HEK293 (cell line): ENCODE results near the gene SBF2.

Source experiments
- EGR2 ChIP-seq: fragments of 450-650 bp; formaldehyde crosslinking; IDR thresholded peaks from 2 replicates; pipeline ENCODE4 v1.5.1; 2016; ENCODE audit warnings: low read depth, missing biosample characterization, missing genetic modification characterization
- FEZF1 ChIP-seq: fragments of 450-650 bp; formaldehyde crosslinking; IDR thresholded peaks from 2 replicates; pipeline ENCODE4 v1.5.1; 2016; ENCODE audit warnings: missing biosample characterization, missing genetic modification characterization
- GLIS2 ChIP-seq: fragments of 450-650 bp; formaldehyde crosslinking; IDR thresholded peaks from 2 replicates; pipeline ENCODE4 v1.5.1; 2016; ENCODE audit warnings: missing biosample characterization, missing genetic modification characterization
- RBAK ChIP-seq: fragments of 450-650 bp; formaldehyde crosslinking; IDR thresholded peaks from 2 replicates; pipeline ENCODE4 v1.5.1; 2016; ENCODE audit warnings: missing biosample characterization, missing genetic modification characterization
- WT1 ChIP-seq: fragments of 450-650 bp; formaldehyde crosslinking; IDR thresholded peaks from 2 replicates; pipeline ENCODE4 v1.5.1; 2016; ENCODE audit warnings: missing biosample characterization, missing genetic modification characterization
- YY2 ChIP-seq: fragments of 450-650 bp; formaldehyde crosslinking; IDR thresholded peaks from 2 replicates; pipeline ENCODE4 v1.5.1; 2016; ENCODE audit warnings: missing biosample characterization, missing genetic modification characterization
- ZBTB20 ChIP-seq: fragments of 450-650 bp; formaldehyde crosslinking; IDR thresholded peaks from 2 replicates; pipeline ENCODE4 v1.5.1; 2016; ENCODE audit warnings: missing biosample characterization, missing genetic modification characterization
- ZBTB7A ChIP-seq: fragments of 450-650 bp; formaldehyde crosslinking; IDR thresholded peaks from 2 replicates; pipeline ENCODE4 v1.5.1; 2016; ENCODE audit warnings: low read depth, missing biosample characterization, missing genetic modification characterization
- ZFHX2 ChIP-seq: fragments of 450-650 bp; formaldehyde crosslinking; conservative IDR thresholded peaks from 2 replicates; pipeline ENCODE4 v1.5.1; 2016; ENCODE audit warnings: missing biosample characterization, missing genetic modification characterization
- ZNF10 ChIP-seq: fragments of 450-650 bp; formaldehyde crosslinking; IDR thresholded peaks from 2 replicates; pipeline ENCODE4 v1.5.1; 2017; ENCODE audit warnings: missing biosample characterization, missing genetic modification characterization
- ZNF175 ChIP-seq: fragments of 450-650 bp; formaldehyde crosslinking; IDR thresholded peaks from 2 replicates; pipeline ENCODE4 v1.5.1; 2016; ENCODE audit warnings: missing biosample characterization, missing genetic modification characterization
- ZNF211 ChIP-seq: fragments of 450-650 bp; formaldehyde crosslinking; IDR thresholded peaks from 2 replicates; pipeline ENCODE4 v1.5.1; 2016; ENCODE audit warnings: low read depth, missing biosample characterization, missing genetic modification characterization
- ZNF248 ChIP-seq: fragments of 450-650 bp; formaldehyde crosslinking; IDR thresholded peaks from 2 replicates; pipeline ENCODE4 v1.5.1; 2017; ENCODE audit warnings: missing biosample characterization, missing genetic modification characterization
- ZNF311 ChIP-seq: fragments of 450-650 bp; formaldehyde crosslinking; IDR thresholded peaks from 2 replicates; pipeline ENCODE4 v1.5.1; 2017; ENCODE audit warnings: missing biosample characterization, missing genetic modification characterization, borderline replicate concordance
- ZNF366 ChIP-seq: fragments of 450-650 bp; formaldehyde crosslinking; conservative IDR thresholded peaks from 2 replicates; pipeline ENCODE4 v1.5.1; 2016; ENCODE audit warnings: missing biosample characterization, missing genetic modification characterization
- ZNF394 ChIP-seq: fragments of 450-650 bp; formaldehyde crosslinking; IDR thresholded peaks from 2 replicates; pipeline ENCODE4 v1.5.1; 2016; ENCODE audit warnings: missing biosample characterization, missing genetic modification characterization, mild to moderate bottlenecking, moderate library complexity, borderline replicate concordance
- ZNF423 ChIP-seq: fragments of 450-650 bp; formaldehyde crosslinking; IDR thresholded peaks from 2 replicates; pipeline ENCODE4 v1.5.1; 2016; ENCODE audit warnings: missing biosample characterization, missing genetic modification characterization
- ZNF433 ChIP-seq: fragments of 450-650 bp; formaldehyde crosslinking; IDR thresholded peaks from 2 replicates; pipeline ENCODE4 v1.5.1; 2016; ENCODE audit warnings: missing biosample characterization, missing genetic modification characterization, low read depth
- ZNF521 ChIP-seq: fragments of 450-650 bp; formaldehyde crosslinking; IDR thresholded peaks from 2 replicates; pipeline ENCODE4 v1.5.1; 2017; ENCODE audit warnings: missing biosample characterization, mild to moderate bottlenecking, missing genetic modification characterization
- ZNF558 ChIP-seq: fragments of 450-650 bp; formaldehyde crosslinking; IDR thresholded peaks from 2 replicates; pipeline ENCODE4 v1.5.1; 2016; ENCODE audit warnings: missing biosample characterization, missing genetic modification characterization
- ZNF623 ChIP-seq: fragments of 450-650 bp; formaldehyde crosslinking; IDR thresholded peaks from 2 replicates; pipeline ENCODE4 v1.5.1; 2016; ENCODE audit warnings: missing biosample characterization, missing genetic modification characterization
- ZNF654 ChIP-seq: fragments of 450-650 bp; formaldehyde crosslinking; IDR thresholded peaks from 2 replicates; pipeline ENCODE4 v1.5.1; 2016; ENCODE audit warnings: low read depth, missing biosample characterization, missing genetic modification characterization
- ZNF660 ChIP-seq: fragments of 450-650 bp; IDR thresholded peaks from 2 replicates; pipeline ENCODE4 v1.5.1; 2018; ENCODE audit warnings: missing biosample characterization, mild to moderate bottlenecking, missing genetic modification characterization
- ZNF664 ChIP-seq: fragments of 450-650 bp; formaldehyde crosslinking; IDR thresholded peaks from 2 replicates; pipeline ENCODE4 v1.5.1; 2016; ENCODE audit warnings: missing biosample characterization, missing genetic modification characterization
- ZNF670 ChIP-seq: fragments of 450-650 bp; formaldehyde crosslinking; IDR thresholded peaks from 2 replicates; pipeline ENCODE4 v1.5.1; 2016; ENCODE audit warnings: missing biosample characterization, missing genetic modification characterization, low read depth
- TF ChIP-seq, protein P1 (sequence below): sonication (generic); formaldehyde crosslinking; IDR thresholded peaks from 2 replicates; pipeline ENCODE4 v1.8.1; 2022; ENCODE audit warnings: mild to moderate bottlenecking, moderate library complexity, missing genetic modification reagents
- TF ChIP-seq, protein P2 (sequence below): fragments of 450-650 bp; IDR thresholded peaks from 2 replicates; pipeline ENCODE4 v1.5.1; 2018; ENCODE audit warnings: missing biosample characterization, mild to moderate bottlenecking, missing genetic modification characterization
- TF ChIP-seq, protein P3 (sequence below): fragments of 450-650 bp; formaldehyde crosslinking; IDR thresholded peaks from 2 replicates; pipeline ENCODE4 v1.5.1; 2016; ENCODE audit warnings: missing biosample characterization, missing genetic modification characterization
- TF ChIP-seq, protein P4 (sequence below): fragments of 450-650 bp; formaldehyde crosslinking; IDR thresholded peaks from 2 replicates; pipeline ENCODE4 v1.5.1; 2016; ENCODE audit warnings: missing biosample characterization, missing genetic modification characterization, borderline replicate concordance
- TF ChIP-seq, protein P5 (sequence below): fragments of 450-650 bp; formaldehyde crosslinking; IDR thresholded peaks from 2 replicates; pipeline ENCODE4; 2016; ENCODE audit warnings: missing biosample characterization, missing genetic modification characterization
- TF ChIP-seq, protein P6 (sequence below): fragments of 450-650 bp; formaldehyde crosslinking; IDR thresholded peaks from 2 replicates; pipeline ENCODE4 v1.5.1; 2016; ENCODE audit warnings: missing biosample characterization, missing genetic modification characterization

The SBF2 gene

DNA sequence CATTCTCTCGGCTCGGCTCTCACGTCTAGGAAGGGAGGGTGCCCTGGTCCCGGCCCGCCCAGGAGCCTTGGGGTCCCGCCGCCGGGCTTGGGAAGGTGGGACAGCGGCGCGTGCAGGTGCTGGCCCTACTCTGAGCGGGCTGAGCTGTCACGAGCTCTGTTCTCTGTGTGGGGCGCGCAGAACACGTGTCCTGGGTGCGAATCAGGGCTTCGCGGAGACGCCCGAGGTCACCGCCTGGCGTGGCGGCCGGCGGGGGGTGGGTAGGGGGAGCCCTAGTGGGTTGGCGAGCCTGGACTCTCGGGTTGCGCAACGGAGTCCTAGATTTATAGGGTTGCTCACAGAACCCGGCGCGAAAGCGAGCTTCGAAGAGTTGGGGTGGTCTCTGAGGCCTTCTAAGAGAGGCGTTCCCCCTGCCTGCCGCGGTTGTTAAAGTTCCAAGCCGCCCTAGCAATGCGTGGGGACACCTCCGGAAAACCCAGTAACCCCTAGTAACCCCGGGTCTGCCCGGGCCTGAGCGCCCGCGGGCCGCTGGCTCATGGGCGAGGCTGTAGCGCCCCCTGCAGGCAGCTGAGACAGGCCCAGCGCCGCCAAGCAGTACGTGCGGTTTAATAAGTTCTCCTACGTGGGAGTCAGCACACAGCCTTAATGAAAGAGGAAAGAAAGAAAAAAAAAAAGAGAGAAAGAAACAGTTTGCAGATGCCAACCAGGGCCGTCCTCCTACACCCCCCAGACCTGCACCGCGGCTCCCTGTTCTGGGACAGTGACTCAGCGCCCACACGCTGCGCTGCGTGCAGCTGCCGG is 13.6 kb upstream of the SBF2 start (continued):
- TF ChIP-seq, protein P1, sequence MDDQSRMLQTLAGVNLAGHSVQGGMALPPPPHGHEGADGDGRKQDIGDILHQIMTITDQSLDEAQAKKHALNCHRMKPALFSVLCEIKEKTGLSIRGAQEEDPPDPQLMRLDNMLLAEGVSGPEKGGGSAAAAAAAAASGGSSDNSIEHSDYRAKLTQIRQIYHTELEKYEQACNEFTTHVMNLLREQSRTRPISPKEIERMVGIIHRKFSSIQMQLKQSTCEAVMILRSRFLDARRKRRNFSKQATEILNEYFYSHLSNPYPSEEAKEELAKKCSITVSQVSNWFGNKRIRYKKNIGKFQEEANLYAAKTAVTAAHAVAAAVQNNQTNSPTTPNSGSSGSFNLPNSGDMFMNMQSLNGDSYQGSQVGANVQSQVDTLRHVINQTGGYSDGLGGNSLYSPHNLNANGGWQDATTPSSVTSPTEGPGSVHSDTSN (CRISPR knock-in tag) = no peak
- no peak for TF ChIP-seq ZNF433
- 0 out of 2 replicates have a peak, but pooled peaks have one; percentile 23 for TF ChIP-seq ZBTB7A (tag by site-specific recombination)
- no peak for TF ChIP-seq ZBTB20
- no peak for TF ChIP-seq ZNF623 (tag by site-specific recombination)
- TF ChIP-seq, protein P2, sequence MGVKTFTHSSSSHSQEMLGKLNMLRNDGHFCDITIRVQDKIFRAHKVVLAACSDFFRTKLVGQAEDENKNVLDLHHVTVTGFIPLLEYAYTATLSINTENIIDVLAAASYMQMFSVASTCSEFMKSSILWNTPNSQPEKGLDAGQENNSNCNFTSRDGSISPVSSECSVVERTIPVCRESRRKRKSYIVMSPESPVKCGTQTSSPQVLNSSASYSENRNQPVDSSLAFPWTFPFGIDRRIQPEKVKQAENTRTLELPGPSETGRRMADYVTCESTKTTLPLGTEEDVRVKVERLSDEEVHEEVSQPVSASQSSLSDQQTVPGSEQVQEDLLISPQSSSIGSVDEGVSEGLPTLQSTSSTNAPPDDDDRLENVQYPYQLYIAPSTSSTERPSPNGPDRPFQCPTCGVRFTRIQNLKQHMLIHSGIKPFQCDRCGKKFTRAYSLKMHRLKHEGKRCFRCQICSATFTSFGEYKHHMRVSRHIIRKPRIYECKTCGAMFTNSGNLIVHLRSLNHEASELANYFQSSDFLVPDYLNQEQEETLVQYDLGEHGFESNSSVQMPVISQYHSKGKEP (tag by site-specific recombination) = no peak
- no peak for TF ChIP-seq ZNF211 (tag by site-specific recombination)
- peak; percentile 78 for TF ChIP-seq ZNF660
- TF ChIP-seq ZNF664 = no peak; the same call in 1 of the 2 replicates
- TF ChIP-seq, protein P3, sequence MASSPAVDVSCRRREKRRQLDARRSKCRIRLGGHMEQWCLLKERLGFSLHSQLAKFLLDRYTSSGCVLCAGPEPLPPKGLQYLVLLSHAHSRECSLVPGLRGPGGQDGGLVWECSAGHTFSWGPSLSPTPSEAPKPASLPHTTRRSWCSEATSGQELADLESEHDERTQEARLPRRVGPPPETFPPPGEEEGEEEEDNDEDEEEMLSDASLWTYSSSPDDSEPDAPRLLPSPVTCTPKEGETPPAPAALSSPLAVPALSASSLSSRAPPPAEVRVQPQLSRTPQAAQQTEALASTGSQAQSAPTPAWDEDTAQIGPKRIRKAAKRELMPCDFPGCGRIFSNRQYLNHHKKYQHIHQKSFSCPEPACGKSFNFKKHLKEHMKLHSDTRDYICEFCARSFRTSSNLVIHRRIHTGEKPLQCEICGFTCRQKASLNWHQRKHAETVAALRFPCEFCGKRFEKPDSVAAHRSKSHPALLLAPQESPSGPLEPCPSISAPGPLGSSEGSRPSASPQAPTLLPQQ = peak; percentile 62
- no peak for TF ChIP-seq ZNF311
- TF ChIP-seq ZNF394 = no peak; the same call in 1 of the 2 replicates
- TF ChIP-seq, protein P4, sequence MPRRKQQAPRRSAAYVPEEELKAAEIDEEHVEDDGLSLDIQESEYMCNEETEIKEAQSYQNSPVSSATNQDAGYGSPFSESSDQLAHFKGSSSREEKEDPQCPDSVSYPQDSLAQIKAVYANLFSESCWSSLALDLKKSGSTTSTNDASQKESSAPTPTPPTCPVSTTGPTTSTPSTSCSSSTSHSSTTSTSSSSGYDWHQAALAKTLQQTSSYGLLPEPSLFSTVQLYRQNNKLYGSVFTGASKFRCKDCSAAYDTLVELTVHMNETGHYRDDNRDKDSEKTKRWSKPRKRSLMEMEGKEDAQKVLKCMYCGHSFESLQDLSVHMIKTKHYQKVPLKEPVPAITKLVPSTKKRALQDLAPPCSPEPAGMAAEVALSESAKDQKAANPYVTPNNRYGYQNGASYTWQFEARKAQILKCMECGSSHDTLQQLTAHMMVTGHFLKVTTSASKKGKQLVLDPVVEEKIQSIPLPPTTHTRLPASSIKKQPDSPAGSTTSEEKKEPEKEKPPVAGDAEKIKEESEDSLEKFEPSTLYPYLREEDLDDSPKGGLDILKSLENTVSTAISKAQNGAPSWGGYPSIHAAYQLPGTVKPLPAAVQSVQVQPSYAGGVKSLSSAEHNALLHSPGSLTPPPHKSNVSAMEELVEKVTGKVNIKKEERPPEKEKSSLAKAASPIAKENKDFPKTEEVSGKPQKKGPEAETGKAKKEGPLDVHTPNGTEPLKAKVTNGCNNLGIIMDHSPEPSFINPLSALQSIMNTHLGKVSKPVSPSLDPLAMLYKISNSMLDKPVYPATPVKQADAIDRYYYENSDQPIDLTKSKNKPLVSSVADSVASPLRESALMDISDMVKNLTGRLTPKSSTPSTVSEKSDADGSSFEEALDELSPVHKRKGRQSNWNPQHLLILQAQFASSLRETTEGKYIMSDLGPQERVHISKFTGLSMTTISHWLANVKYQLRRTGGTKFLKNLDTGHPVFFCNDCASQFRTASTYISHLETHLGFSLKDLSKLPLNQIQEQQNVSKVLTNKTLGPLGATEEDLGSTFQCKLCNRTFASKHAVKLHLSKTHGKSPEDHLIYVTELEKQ (tag by site-specific recombination) = no peak
- TF ChIP-seq ZNF654 (tag by site-specific recombination) = peak; percentile 87
- TF ChIP-seq ZFHX2 (tag by site-specific recombination) = peak; percentile 97
- TF ChIP-seq ZNF558 (tag by site-specific recombination) = peak; percentile 81
- TF ChIP-seq GLIS2 (tag by site-specific recombination) = peak; percentile 86
- TF ChIP-seq ZNF670 (tag by site-specific recombination) = no peak
- peak; percentile 92 for TF ChIP-seq EGR2
- no peak for TF ChIP-seq RBAK
- TF ChIP-seq FEZF1 = no peak
- no peak for TF ChIP-seq ZNF248 (tag by site-specific recombination)
- no peak for TF ChIP-seq ZNF10
- TF ChIP-seq ZNF423 (tag by site-specific recombination) = peak; percentile 84
- TF ChIP-seq, protein P5, sequence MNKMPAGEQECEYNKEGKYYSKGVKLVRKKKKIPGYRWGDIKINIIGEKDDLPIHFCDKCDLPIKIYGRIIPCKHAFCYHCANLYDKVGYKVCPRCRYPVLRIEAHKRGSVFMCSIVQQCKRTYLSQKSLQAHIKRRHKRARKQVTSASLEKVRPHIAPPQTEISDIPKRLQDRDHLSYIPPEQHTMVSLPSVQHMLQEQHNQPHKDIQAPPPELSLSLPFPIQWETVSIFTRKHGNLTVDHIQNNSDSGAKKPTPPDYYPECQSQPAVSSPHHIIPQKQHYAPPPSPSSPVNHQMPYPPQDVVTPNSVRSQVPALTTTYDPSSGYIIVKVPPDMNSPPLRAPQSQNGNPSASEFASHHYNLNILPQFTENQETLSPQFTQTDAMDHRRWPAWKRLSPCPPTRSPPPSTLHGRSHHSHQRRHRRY (tag by site-specific recombination) = no peak
- no peak for TF ChIP-seq ZNF521 (tag by site-specific recombination)
- TF ChIP-seq YY2 (tag by site-specific recombination) = no peak
- peak; percentile 43; the same call in 1 of the 2 replicates for TF ChIP-seq WT1 (tag by site-specific recombination)
- TF ChIP-seq ZNF366 (tag by site-specific recombination) = peak; percentile 79
- TF ChIP-seq, protein P6, sequence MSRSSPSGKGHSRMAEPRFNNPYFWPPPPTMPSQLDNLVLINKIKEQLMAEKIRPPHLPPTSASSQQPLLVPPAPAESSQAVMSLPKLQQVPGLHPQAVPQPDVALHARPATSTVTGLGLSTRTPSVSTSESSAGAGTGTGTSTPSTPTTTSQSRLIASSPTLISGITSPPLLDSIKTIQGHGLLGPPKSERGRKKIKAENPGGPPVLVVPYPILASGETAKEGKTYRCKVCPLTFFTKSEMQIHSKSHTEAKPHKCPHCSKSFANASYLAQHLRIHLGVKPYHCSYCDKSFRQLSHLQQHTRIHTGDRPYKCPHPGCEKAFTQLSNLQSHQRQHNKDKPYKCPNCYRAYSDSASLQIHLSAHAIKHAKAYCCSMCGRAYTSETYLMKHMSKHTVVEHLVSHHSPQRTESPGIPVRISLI (tag by site-specific recombination) = peak; percentile 75; the same call in 1 of the 2 replicates
- no peak for TF ChIP-seq ZNF175 (tag by site-specific recombination)
